Measurements from ENCODE around the gene HOXC9.

The HOXC9 gene

DNA sequence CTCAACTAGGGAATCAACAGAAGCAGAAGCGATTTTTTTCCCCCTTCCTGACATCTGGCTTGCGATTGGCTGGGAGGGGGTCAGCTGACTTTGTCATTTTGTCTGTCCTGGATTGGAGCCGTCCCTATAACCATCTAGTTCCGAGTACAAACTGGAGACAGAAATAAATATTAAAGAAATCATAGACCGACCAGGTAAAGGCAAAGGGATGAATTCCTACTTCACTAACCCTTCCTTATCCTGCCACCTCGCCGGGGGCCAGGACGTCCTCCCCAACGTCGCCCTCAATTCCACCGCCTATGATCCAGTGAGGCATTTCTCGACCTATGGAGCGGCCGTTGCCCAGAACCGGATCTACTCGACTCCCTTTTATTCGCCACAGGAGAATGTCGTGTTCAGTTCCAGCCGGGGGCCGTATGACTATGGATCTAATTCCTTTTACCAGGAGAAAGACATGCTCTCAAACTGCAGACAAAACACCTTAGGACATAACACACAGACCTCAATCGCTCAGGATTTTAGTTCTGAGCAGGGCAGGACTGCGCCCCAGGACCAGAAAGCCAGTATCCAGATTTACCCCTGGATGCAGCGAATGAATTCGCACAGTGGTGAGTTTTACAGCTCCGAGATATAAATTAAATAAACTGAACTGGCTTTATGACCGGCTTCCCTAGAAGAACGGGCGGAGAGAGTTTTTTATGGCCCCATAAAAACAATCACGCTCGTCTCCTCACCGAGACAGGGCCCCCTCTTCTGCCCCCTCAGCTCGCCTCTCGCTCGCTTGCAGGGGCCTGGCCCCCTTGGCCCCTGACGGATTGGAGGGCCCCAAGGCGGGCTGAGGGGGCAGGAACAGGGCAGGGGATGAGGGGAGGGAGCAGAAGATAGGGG is 28.6 kb downstream of the HOXC9 start, which contains the start of gene HOXC6:
Gene HOXC6 (plus strand): TSS at position 127 of the 888 bp plus-strand sequence. CDS start 82 bp downstream, at position 209.
- DNase-seq (ENCODE audit: low read depth): no peak

DNA sequence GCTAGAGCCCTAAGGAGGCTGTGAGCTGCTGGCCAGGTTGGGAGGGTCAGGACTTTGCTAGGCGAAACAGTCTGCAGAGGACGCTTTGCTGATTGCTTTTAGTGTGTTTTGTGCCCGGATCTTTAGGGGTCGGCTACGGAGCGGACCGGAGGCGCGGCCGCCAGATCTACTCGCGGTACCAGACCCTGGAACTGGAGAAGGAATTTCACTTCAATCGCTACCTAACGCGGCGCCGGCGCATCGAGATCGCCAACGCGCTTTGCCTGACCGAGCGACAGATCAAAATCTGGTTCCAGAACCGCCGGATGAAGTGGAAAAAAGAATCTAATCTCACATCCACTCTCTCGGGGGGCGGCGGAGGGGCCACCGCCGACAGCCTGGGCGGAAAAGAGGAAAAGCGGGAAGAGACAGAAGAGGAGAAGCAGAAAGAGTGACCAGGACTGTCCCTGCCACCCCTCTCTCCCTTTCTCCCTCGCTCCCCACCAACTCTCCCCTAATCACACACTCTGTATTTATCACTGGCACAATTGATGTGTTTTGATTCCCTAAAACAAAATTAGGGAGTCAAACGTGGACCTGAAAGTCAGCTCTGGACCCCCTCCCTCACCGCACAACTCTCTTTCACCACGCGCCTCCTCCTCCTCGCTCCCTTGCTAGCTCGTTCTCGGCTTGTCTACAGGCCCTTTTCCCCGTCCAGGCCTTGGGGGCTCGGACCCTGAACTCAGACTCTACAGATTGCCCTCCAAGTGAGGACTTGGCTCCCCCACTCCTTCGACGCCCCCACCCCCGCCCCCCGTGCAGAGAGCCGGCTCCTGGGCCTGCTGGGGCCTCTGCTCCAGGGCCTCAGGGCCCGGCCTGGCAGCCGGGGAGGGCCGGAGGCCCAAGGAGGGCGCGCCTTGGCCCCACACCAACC is 29.8 kb downstream of the HOXC9 start:
- DNase-seq (ENCODE audit: low read depth): no peak

DNA sequence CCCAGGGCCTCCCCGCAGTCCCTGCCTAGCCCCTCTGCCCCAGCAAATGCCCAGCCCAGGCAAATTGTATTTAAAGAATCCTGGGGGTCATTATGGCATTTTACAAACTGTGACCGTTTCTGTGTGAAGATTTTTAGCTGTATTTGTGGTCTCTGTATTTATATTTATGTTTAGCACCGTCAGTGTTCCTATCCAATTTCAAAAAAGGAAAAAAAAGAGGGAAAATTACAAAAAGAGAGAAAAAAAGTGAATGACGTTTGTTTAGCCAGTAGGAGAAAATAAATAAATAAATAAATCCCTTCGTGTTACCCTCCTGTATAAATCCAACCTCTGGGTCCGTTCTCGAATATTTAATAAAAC is 30.5 kb downstream of the HOXC9 start:
- no peak for DNase-seq (ENCODE audit: low read depth)

GRCh38 chr12:54030889-54031471 is 31.0 kb downstream of the HOXC9 start:
- DNase-seq (ENCODE audit: low read depth): no peak

DNA sequence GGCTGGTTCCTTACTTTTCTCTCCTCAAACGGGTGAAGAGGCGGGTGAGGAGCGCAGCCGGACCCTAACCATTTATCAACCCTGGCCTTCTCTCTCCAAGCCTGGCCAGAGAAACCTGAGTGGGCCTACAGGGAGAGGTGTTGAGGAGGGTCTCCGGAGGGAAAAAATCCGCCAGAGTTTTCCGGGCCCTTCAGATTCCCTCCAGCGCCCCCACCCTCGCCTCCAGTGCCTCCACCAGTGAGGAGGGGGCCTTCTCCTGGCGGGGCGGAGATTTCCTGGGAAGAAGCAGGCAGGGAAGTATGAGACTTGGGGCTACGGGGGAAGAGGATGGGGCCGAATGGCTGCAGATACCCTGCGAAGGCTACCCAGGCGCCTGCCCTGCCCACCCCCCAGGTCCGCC is 31.5 kb downstream of the HOXC9 start:
- no peak for DNase-seq (ENCODE audit: low read depth)

GRCh38 chr12:54032086-54032619 is 32.2 kb downstream of the HOXC9 start:
- DNase-seq (ENCODE audit: low read depth): no peak

GRCh38 chr12:54032627-54033100 is 32.7 kb downstream of the HOXC9 start, which contains the start of gene HOXC5:
TSS of gene HOXC5 (plus strand) at chr12:54033050. CDS start at chr12:54033123, 73 bp downstream.
- DNase-seq (ENCODE audit: low read depth): peak; percentile 42

GRCh38 chr12:54033106-54033979 is 33.4 kb downstream of the HOXC9 start:
- DNase-seq (ENCODE audit: low read depth): no peak

DNA sequence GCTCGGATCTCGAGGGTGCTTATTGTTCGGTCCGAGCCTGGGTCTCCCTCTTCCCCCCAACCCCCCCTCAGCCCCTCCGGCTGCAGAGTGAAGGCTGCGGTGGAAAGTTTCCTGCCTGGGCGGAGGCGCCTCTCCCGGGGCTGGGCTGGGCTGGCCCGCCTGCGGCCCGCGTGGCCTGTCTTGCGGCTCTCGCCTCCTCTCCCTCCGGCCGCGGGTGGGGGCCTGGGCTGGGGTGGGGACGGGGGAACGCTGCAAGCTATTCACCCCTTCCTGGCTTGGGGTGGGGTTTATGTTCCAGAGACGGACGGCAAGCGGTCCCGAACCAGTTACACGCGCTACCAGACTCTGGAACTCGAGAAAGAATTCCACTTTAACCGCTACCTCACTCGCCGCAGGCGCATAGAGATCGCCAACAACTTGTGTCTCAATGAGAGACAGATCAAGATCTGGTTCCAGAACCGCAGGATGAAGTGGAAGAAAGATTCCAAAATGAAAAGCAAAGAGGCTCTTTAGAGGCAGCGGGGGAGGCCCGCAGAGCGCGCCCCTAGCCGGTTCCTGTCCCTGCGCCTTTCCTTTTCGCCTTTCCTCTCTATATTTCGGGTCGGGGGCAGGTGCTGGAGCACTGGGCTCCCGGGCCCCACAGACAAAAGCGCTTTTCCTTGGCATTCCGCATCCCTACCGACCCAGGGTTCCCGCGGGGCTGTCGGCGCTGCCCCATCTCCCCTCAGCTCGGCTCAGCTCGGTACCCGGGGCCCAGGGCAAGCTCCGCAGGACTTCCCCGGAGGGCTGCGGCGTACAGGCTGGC is 34.2 kb downstream of the HOXC9 start:
- no peak for DNase-seq (ENCODE audit: low read depth)

GRCh38 chr12:54034785-54035310 is 34.9 kb downstream of the HOXC9 start:
- no peak for DNase-seq (ENCODE audit: low read depth)

DNA sequence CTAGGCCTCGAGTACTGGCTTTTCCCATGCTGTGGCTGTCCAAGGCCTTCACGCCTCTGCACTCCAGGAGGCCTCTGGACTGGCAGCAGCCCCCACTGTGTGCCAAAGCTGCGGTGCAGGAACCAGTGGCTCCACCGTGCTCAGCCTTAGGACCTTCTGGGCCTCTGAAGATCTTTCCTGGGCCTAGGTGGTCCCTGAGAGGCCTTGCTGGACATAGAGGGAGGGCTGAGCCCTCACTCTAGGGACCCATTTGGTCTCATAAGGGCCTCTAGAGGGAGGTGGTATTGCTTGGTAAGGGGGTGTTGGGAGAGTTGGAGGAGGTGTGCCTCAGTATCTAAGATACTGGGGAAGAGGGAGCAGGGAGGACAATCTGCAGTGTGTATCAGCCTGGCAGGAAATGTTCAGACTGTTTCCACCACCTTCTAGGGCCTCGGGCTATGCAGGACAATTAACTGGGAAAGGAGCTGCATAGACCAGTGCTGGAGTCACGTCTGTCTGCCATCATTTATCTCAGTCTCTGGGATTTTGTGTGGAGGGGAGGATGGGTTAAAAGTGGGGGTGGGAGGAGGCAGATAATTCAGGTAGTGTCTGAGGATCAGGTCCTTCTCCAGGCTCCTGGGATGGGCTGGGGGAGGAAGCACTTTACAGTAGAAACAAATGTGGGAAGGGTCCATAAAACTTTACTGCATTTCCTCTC is 35.8 kb downstream of the HOXC9 start:
- DNase-seq (ENCODE audit: low read depth): no peak

GRCh38 chr12:54036620-54037359 is 36.8 kb downstream of the HOXC9 start:
- no peak for DNase-seq (ENCODE audit: low read depth)

DNA sequence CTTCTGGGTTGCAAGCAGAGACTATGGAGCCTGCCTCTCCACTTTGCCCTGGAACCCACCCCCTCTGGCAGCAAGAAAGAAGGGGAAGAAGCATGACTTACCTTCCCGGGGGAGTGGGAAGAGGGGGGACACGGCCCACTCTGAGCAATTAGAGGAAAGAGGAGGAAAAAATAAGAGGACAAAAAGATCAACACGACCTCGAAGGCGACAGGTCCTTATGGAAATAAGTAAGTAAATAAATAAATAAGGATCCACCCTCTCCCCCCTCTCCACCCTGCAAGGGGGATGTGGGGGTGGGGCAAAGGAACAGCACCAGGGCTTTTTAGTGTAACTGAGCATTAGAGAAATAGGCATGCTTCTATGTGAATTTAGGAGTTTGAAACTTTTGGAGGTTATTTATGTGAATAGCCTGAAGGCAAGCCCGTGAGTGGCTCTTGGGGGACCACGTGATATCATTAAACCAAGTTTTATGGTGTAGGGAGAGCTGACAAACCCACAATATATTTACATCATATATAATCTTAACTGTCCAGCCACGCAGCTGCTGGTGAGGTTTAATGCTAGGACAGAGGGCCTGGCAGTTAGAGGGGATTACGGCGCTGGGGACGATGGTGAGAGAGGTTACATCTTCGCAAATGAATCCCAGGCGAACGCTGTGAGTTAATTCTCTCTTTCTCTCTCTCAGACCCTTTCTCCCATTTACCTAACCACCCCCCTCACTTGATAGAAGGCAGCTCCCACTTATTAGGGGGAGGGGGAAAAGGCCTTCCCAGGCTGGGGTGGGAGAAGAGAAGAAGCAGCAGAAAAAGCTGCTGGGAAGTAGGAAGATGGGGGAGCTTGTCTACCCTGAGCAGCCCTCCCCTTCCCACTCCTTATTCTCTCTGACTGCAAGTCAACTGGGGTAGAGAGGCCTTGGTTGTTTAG is 37.7 kb downstream of the HOXC9 start:
- DNase-seq (ENCODE audit: low read depth): no peak

- no peak for DNase-seq (ENCODE audit: low read depth)
Measured at GRCh38 chr12:54038284-54038870, 38.4 kb downstream of the HOXC9 start.

- DNase-seq (ENCODE audit: low read depth): no peak
Measured at GRCh38 chr12:54038871-54039414, 39.0 kb downstream of the HOXC9 start.

DNA sequence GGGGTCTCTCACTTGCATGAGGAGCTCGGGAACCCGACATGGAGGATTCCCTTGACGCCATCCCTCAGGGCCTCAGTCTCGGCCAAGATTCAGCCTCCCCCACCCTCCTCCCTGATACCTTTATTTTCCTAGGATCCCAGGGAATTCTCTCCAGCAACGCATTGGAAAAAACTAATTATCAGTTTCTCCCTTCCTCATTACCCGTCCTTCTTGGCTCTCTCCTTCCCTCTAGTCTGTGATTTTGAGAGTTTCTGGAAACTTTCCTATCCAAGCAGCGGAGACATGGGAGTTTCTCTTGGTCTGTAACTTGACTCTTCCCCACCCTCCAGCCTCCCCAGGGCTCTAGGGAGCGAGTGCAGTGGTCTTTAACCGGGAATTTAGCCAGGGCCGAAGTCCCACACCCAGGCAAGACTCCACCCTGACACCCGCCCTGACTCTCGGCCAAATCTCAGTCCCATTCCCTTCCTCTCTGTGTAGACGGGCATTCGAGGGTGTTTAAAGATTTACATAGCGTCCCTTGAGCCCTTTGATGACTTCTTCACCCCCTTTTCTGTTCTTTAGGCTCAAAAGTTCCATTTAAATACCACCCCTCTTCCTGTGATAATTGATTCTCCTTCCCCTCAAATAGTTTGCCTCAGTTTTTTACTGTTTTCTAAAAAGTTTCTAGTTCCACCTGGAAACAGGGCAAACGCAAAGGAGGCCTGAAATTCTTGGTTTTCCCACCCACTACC is 39.6 kb downstream of the HOXC9 start:
- no peak for DNase-seq (ENCODE audit: low read depth)

All from activated gamma-delta T cell treated with anti-CD3 and anti-CD28 coated beads, Interleukin-2, amount 50 U/mL, for 16 hours (primary cell).